Posterior cingulate gyrus (tissue), 11 donors: ENCODE data around the gene HLA-DMA.
A peak's percentile ranks its signal among the peaks of the same experiment; 100 is the strongest.
"Not testable (repeated sequence)": the region's sequence is repeated elsewhere in the genome, so short reads cannot be mapped to it uniquely, and the experiment has no call there.

ENCODE experiments used
- DNase-seq, 10 donors: peaks; one replicate each; pipeline versions ENCODE4 v3.0.0 to v3.0.0-alpha.2; 2020 to 2021; ENCODE audit warnings: mixed read lengths in 3 of 10
- intact Hi-C: fragments of 100-400 bp; cut with DNase I; formaldehyde crosslinking; loops from one replicate; pipeline ENCODE4 v1.15.1; 2023

Gene HLA-DMA

GRCh38 chr6:32962213-32962826, 9.4 kb upstream of the HLA-DMA start:
- intact Hi-C loops = no loop called here
- DNase-seq = no peak

- intact Hi-C loops = no loop called here
- no peak for DNase-seq
Observed at GRCh38 chr6:32960563-32960962, 7.7 kb upstream of the HLA-DMA start.

- intact Hi-C loops = no loop called here
- no peak for DNase-seq
Observed at GRCh38 chr6:32956176-32956575, 3.3 kb upstream of the HLA-DMA start.

- no peak for DNase-seq
- intact Hi-C loops = no loop called here
Observed at GRCh38 chr6:32954986-32955802, 2.3 kb upstream of the HLA-DMA start.

- intact Hi-C loops = no loop called here
- DNase-seq = no peak
Observed at GRCh38 chr6:32954267-32954666, 1.4 kb upstream of the HLA-DMA start.

GRCh38 chr6:32953775-32954174, 878 bp upstream of the HLA-DMA start:
- intact Hi-C loops = no loop called here
- no peak for DNase-seq

GRCh38 chr6:32950449-32950848, 2.4 kb downstream of the HLA-DMA start:
- intact Hi-C loops = no loop called here
- no peak for DNase-seq

GRCh38 chr6:32950010-32950409, 2.9 kb downstream of the HLA-DMA start:
- intact Hi-C loops = no loop called here
- no peak for DNase-seq

GRCh38 chr6:32949113-32949512, 3.8 kb downstream of the HLA-DMA start:
- DNase-seq = no peak
- intact Hi-C loops = no loop called here

GRCh38 chr6:32947552-32948465, 5.1 kb downstream of the HLA-DMA start:
- intact Hi-C loops = no loop called here
- DNase-seq = no peak

- intact Hi-C loops = no loop called here
- no peak for DNase-seq
Observed at GRCh38 chr6:32946893-32947292, 6.0 kb downstream of the HLA-DMA start.

- no peak for DNase-seq
- intact Hi-C loops = no loop called here
Observed at GRCh38 chr6:32945953-32946352, 6.9 kb downstream of the HLA-DMA start.

- intact Hi-C loops = no loop called here
- no peak for DNase-seq
Observed at GRCh38 chr6:32945108-32945760, 7.7 kb downstream of the HLA-DMA start.

- intact Hi-C loops = no loop called here
- no peak for DNase-seq
Observed at GRCh38 chr6:32943864-32944649, 8.8 kb downstream of the HLA-DMA start.

- intact Hi-C loops = not testable (repeated sequence)
Observed at GRCh38 chr6:32942555-32943123, 10.3 kb downstream of the HLA-DMA start.

GRCh38 chr6:32941214-32941768, 11.6 kb downstream of the HLA-DMA start:
- intact Hi-C loops = no loop called here

More at GRCh38 chr6:32942555-32943123, 10.3 kb downstream of the HLA-DMA start:
- not testable (repeated sequence) for DNase-seq

GRCh38 chr6:32940656-32941213, 12.2 kb downstream of the HLA-DMA start, which contains the start of gene HLA-DMB:
Gene HLA-DMB (minus strand): TSS chr6:32941028. CDS start chr6:32940807, 221 bp downstream.
- intact Hi-C loops = no loop called here
- DNase-seq = peak in 4 of 10 donors; percentile 19 to 56 (median 29)

More at GRCh38 chr6:32941214-32941768, 11.6 kb downstream of the HLA-DMA start:
- DNase-seq = no peak

GRCh38 chr6:32938494-32938893, 14.4 kb downstream of the HLA-DMA start:
- no peak for DNase-seq
- intact Hi-C loops = no loop called here

GRCh38 chr6:32937230-32937633, 15.7 kb downstream of the HLA-DMA start:
- intact Hi-C loops = no loop called here
- peak in 1 of 10 donors; percentile 3 for DNase-seq
